Activated CD4-positive, alpha-beta T cell treated with anti-CD3 and anti-CD28 coated beads for 48 hours (primary cell): ENCODE results near the gene PHKB.
"Not testable (repeated sequence)": the region's sequence is repeated elsewhere in the genome, so short reads cannot be mapped to it uniquely, and the experiment has no call there.

Source experiments
- DNase-seq: peaks from one replicate; pipeline ENCODE4 v3.0.0-alpha.2; 2020

PHKB gene

GRCh38 chr16:47511882-47512281, 50.8 kb downstream of the PHKB start:
- no peak for DNase-seq

DNA sequence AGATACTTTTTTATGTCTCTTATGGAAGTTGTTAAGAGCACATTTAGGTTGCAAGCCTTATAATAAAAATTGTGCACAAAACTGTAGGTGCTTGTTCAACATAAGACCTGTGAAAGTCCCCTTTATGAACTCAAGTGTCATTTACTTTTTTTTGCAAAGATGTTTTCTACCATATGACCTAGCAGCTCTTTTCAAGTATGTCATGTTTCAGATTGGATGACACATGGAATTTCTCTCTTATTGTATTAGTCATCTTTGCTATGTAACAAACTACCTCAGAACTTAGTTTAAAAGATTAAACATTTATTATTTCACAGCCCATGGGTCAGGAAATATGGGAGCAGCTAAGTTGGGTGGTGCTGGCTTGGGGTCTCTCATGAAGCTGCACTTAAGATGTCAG, 57.9 kb downstream of the PHKB start:
- no peak for DNase-seq

GRCh38 chr16:47519546-47519945, 58.4 kb downstream of the PHKB start:
- no peak for DNase-seq

GRCh38 chr16:47519996-47520679, 59.0 kb downstream of the PHKB start:
- no peak for DNase-seq

GRCh38 chr16:47523342-47524006, 62.3 kb downstream of the PHKB start:
- no peak for DNase-seq

- DNase-seq = no peak
Observed at GRCh38 chr16:47524007-47524405, 62.9 kb downstream of the PHKB start.

GRCh38 chr16:47528431-47528830, 67.3 kb downstream of the PHKB start:
- no peak for DNase-seq

DNA sequence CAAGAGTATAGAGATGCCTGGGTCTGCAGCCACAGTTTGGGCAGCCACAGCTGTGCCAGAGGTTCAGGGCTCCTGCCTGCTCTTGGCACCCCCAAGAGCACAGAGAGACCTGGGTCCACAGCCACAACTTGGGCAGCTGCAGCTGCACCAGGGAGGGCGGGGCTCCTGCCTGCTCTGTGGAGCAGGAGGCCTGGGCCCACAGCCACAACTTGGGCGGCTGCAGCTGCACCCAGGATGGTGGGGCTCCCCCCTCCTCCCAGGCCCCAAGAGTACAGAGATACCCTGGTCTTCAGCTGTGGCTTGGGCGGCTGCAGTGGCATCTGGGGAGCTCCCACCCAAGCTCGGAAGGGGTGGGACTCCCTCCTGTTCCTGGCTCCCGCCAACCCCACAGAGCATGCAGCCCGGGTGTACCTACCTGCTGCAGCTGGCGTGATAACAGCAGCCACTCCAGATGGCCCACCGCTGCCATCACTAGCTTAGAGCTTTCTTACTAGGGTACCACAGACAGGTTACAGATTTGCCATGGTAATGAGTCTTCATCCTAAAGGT, 72.7 kb downstream of the PHKB start:
- DNase-seq = no peak

- DNase-seq = no peak
Observed at GRCh38 chr16:47538472-47538871, 77.3 kb downstream of the PHKB start.

- not testable (repeated sequence) for DNase-seq
Observed at GRCh38 chr16:47539707-47540670, 78.9 kb downstream of the PHKB start.

DNA sequence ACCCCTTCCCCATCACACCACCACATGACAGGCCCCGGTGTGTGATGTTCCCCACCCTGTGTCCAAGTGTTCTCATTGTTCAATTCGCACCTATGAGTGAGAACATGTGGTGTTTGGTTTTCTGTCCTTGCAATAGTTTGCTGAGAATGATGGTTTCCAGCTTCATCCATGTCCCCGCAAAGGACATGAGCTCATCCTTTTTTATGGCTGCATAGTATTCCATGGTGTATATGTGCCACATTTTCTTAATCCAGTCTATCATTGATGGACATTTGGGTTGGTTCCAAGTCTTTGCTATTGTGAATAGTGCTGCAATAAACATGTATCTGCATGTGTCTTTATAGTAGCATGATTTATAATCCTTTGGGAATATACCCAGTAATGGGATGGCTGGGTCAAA, 80.0 kb downstream of the PHKB start:
- not testable (repeated sequence) for DNase-seq

GRCh38 chr16:47544255-47544654, 83.1 kb downstream of the PHKB start:
- DNase-seq = not testable (repeated sequence)

DNA sequence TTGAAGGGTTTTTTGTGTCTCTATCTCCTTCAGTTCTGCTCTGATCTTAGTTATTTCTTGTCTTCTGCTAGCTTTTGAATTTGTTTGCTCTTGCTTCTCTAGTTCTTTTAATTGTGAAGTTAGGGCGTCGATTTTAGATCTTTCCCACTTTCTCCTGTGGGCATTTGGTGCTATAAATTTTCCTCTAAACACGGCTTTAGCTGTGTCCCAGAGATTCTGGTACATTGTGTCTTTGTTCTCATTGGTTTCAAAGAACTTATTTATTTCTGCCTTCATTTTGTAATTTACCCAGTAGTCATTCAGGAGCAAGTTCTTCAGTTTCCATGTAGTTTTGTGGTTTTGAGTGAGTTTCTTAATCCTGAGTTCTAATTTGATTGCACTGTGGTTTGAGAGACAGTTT, 90.1 kb downstream of the PHKB start:
- not testable (repeated sequence) for DNase-seq

GRCh38 chr16:47551767-47552166, 90.6 kb downstream of the PHKB start:
- not testable (repeated sequence) for DNase-seq

DNA sequence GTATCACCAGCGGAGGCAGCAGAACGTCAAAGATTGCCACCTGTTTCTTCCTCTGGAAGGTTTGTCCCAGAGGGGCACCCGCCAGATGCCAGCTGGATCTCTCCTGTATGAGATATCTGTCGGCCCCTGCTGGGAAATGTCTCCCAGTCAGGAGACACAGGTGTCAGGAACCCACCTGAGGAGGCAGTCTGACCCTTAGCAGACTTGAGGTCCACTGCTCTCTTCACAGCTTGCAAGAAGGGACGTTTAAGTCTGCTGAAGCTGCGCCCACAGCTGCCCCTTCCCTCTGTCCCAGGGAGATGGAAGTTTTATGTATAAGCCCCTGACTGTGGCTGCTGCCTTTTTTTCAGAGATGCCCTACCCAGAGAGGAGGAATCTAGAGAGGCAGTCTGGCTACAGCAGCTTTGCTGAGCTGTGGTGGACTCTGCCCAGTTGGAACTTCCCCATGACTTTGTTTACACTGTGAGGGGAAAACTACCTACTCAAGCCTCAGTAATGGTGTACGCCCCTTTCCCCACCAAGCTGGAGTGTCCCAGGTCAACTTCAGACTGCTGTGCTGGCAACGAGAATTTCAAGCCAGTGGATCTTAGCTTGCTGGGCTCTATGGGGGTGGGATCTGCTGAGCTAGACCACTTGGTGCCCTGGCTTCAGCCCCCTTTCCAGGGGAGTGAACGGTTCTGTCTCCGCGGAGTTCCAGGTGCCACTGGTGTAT, 92.9 kb downstream of the PHKB start:
- no peak for DNase-seq

- DNase-seq = not testable (repeated sequence)
Observed at GRCh38 chr16:47554587-47554986, 93.5 kb downstream of the PHKB start.

DNA sequence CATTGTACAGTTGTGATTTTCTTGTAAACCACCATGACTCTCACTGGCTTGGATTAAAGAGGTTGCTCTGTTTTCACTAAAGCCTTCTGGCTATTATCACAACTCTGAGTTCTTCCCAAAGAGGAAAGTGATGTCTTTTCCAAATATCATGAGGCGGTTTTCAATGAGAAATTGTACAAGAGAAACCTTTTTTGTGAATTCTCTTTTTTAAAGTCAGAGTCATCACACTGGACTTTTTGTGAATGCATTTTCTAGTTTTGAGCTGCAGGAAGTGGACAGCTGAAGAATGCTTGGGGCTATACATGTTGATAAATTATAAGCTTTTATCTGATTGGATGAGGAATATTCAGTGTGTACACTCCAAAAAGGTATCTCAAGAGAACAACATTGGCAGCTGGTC, 100.2 kb downstream of the PHKB start:
- no peak for DNase-seq

DNA sequence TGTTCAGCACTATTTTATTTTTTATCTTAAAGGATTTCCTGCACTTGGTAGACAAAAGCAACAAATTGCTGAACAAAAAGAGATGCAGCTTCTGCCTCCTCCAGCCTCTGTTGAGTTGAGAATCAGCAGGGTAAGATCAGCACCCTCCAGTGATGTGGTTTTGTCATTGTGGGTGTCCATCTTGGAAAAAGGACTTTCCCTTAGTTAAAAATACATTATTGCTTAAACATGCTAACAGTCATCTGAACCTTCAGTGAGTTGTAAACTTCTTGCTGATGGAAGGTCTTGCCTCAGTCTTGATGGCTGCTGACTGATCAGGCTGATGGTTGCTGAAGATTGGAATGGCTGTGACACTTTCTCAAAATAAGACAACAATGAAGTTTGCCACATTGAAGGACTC, 101.2 kb downstream of the PHKB start:
- no peak for DNase-seq

DNA sequence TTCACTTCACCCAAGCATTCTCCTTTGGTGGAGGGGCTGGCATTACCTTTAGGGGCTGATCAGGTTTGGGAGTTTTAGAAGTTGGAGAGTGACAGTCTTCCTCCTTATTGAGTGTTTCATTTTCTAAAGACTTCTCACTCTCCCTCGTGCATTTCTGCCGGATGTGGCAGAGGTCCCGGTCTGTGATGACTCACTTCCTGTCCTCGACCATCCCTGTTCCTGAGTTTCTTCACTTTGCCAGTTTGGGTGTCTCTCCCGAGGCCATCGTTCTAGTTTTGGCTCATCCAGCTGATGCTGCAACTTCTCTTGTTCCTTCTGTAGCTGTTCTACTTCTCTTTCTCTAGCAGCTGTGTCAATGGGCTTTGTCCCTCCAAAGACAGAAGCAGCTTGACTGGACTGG, 104.3 kb downstream of the PHKB start:
- DNase-seq = no peak

DNA sequence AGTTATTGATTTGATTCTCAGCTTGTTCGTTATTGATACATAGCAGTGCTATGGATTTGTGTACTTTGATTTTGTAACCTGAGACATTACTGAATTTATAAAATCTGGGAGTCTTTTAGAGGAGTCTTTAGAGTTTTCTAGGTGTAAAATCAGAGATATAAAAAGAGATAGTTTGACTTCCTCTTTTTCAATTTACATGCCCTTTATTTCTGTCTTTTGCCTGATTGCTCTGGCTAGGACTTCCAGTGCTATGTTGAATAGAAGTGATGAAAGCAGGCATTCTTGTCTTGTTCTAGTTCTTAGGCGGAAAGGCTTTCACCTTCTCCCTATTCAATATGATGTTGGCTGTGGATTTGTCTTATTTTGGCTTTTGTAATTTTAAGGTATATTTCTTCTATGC, 106.2 kb downstream of the PHKB start:
- DNase-seq = no peak

DNA sequence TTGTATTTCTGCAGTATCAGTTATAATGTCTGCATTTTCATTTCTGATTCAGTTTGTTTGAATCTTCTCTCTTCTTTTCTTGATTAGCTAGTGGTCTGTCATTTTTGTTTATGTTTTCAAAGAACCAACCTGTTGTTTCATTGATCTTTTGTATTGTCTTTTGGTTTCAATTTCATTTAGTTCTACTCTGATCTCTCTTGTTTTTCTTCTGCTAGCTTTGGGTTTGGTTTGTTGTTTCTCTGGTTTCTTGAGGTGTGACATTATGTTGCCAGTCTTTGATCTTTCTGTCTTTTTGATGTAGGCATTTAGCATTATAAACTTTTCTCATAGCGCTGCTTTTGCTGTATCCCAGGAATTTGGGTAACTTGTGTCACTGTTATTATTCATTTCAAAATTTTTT, 107.2 kb downstream of the PHKB start:
- no peak for DNase-seq

DNA sequence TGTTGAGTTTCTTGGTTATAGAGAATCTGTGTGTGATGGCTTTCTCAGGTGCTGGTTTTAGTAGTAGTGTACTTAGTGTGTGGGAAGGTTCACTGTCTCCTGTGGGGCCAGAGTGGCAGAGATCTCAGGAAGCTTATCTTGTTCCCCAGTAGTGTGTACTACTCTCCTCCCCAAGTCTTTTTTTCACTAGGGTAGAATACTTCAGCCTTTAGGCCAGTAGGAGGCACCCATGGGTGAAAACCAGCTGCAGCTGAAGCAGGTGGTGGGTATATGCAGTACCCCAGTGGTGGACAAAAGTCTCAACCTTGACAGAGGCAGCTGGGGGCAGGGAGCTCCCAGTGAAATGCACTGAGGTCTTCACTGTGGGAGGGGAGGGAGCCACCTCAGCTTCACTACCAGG, 109.9 kb downstream of the PHKB start:
- DNase-seq = no peak

DNA sequence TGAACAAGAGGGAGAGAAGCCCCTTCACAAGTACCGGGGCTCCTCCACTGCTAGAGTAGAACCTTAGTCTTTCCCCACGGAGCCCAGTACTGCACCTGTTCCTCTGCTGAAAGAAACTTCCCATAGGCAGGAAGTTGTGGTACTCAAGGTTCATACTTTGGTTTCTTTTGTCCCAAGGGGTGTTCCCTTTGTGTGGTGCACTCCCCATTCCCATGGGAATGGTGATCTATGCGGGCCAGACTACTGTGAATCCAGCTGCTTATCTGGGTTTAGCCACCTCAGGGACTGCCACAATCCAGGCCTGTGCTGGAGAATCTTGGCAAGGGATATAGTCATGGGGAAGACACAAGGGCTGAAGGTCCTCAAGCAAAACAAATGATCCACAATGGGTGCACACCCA, 110.6 kb downstream of the PHKB start:
- no peak for DNase-seq
